ENCODE measurements around the gene ANO7.

- TF ChIP-seq, protein P1, sequence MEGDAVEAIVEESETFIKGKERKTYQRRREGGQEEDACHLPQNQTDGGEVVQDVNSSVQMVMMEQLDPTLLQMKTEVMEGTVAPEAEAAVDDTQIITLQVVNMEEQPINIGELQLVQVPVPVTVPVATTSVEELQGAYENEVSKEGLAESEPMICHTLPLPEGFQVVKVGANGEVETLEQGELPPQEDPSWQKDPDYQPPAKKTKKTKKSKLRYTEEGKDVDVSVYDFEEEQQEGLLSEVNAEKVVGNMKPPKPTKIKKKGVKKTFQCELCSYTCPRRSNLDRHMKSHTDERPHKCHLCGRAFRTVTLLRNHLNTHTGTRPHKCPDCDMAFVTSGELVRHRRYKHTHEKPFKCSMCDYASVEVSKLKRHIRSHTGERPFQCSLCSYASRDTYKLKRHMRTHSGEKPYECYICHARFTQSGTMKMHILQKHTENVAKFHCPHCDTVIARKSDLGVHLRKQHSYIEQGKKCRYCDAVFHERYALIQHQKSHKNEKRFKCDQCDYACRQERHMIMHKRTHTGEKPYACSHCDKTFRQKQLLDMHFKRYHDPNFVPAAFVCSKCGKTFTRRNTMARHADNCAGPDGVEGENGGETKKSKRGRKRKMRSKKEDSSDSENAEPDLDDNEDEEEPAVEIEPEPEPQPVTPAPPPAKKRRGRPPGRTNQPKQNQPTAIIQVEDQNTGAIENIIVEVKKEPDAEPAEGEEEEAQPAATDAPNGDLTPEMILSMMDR (IDR thresholded peaks at IDR 0.05): no peak
- TF ChIP-seq POLR2AphosphoS5 (IDR thresholded peaks at IDR 0.05) (no peak), POLR2A (IDR thresholded peaks at IDR 0.05) (no peak), EP300 (IDR thresholded peaks at IDR 0.05) (no peak)
Measured at GRCh38 chr2:241273210-241274020, 84.9 kb downstream of the ANO7 start.

Data from sigmoid colon (tissue), 4 donors.